HCT116 (cell line): Measurements from ENCODE around the gene CUBN. TPM values are rescaled to one million over a fixed set of nuclear protein-coding genes. Genes with fewer than 3 reads are reported as not detected.

Experiments used
- ATAC-seq: fragments of 200-7000 bp; cut with Tn5 transposase; 2 replicates; pipeline ENCODE4 v1.9.1; 2020; ENCODE audit warnings: mild to moderate bottlenecking, moderate library complexity
- BruUV-seq: library from RNA; stranded (reverse); fragments of 400-500 nt; replicated peaks from 2 replicates; lab custom pipeline; 2021; lab: Mats Ljungman, UMichigan
- CTCF ChIA-PET: fragments of 300-600 bp; sonication (Branson Sonifier 250); formaldehyde crosslinking; loops from one replicate; lab custom pipeline; 2021; ENCODE audit warnings: antibody characterized with exemption; lab: Charles Lee
- POLR2A ChIA-PET: fragments of 300-600, 350-600 bp; sonication (Branson Sonifier 250); formaldehyde crosslinking; loops from one replicate; lab custom pipeline; 2021; ENCODE audit warnings: antibody characterized with exemption; lab: Charles Lee
- RAD21 ChIA-PET, 2 experiments: fragments of 300-600 bp; sonication (Branson Sonifier 250); formaldehyde crosslinking; loops; one replicate each; lab custom pipeline; 2023; ENCODE audit warnings: low total read pairs in 2 of 2; ENCODE audit not compliant: uncharacterized antibody in 2 of 2, unreplicated experiment in 2 of 2, low non-redundant PET in 1 of 2; lab: Charles Lee
- DNase-seq: peaks from one replicate; pipeline ENCODE4 v3.0.0-alpha.2; 2010; ENCODE audit warnings: low read depth, low spot score
- H2AFZ ChIP-seq: fragments of 200-600 bp; shearing (Covaris generic), sonication (generic); 2 replicates; pipeline ENCODE4 v1.6.1; 2017; ENCODE audit warnings: low read depth, mixed run types, mixed read lengths, antibody characterized with exemption, low read length; ENCODE audit not compliant: poor library complexity, severe bottlenecking
- H3K27ac ChIP-seq: 2 replicates; pipeline ENCODE4 v1.5.1; 2012; ENCODE audit warnings: low read depth, low read length
- H3K27me3 ChIP-seq: fragments of 200-600 bp; sonication (generic); 2 replicates; pipeline ENCODE4 v1.6.1; 2016; ENCODE audit warnings: mixed run types, low read length, mixed read lengths; ENCODE audit not compliant: insufficient read depth
- H3K36me3 ChIP-seq, 2 experiments: fragments of 200-500 bp in 1 of 2; fragments of 200-600 bp in 1 of 2; sonication (Bioruptor generic) in 1 of 2; sonication (generic) in 1 of 2; 2 replicates each; pipeline versions ENCODE4 v1.5.1 to v1.6.1; 2014 to 2016; ENCODE audit warnings: low read length in 2 of 2, inconsistent platforms in 1 of 2, mixed read lengths in 1 of 2, mixed run types in 1 of 2; ENCODE audit not compliant: insufficient read depth in 2 of 2, control insufficient read depth in 1 of 2
- H3K4me1 ChIP-seq, 2 experiments: fragments of 200-600 bp in 1 of 2; sonication (generic) in 1 of 2; 2 replicates each; pipeline versions ENCODE4 v1.5.1 to v1.6.1; 2012 to 2017; ENCODE audit warnings: low read length in 2 of 2, inconsistent platforms in 1 of 2, mild to moderate bottlenecking in 1 of 2, mixed read lengths in 1 of 2, mixed run types in 1 of 2, moderate library complexity in 1 of 2; ENCODE audit not compliant: insufficient read depth in 2 of 2, control insufficient read depth in 1 of 2
- H3K4me2 ChIP-seq: fragments of 200-600 bp; sonication (generic); 2 replicates; pipeline ENCODE4 v1.6.1; 2017; ENCODE audit warnings: mixed run types, low read length, mixed read lengths
- H3K4me3 ChIP-seq, 2 experiments: fragments of 200-600 bp in 1 of 2; sonication (generic) in 1 of 2; replicated peaks in 1 of 2; 2 replicates each; pipeline ENCODE4 v1.5.1; 2011 to 2016; ENCODE audit warnings: low read length in 2 of 2, control low read depth in 1 of 2, low read depth in 1 of 2, mild to moderate bottlenecking in 1 of 2, mixed read lengths in 1 of 2, mixed run types in 1 of 2
- H3K79me2 ChIP-seq: fragments of 200-600 bp; sonication (generic); 2 replicates; pipeline ENCODE4 v1.6.1; 2017; ENCODE audit warnings: mild to moderate bottlenecking, mixed run types, low read length, moderate library complexity, mixed read lengths; ENCODE audit not compliant: insufficient read depth
- H3K9ac ChIP-seq: fragments of 200-600 bp; sonication (generic); 2 replicates; pipeline ENCODE4 v1.6.1; 2016; ENCODE audit warnings: low read length, mixed read lengths
- H3K9me2 ChIP-seq: fragments of 200-600 bp; sonication (generic), shearing (Covaris generic); 2 replicates; pipeline ENCODE4 v1.6.1; 2017; ENCODE audit warnings: mixed run types, mild to moderate bottlenecking, moderate library complexity; ENCODE audit not compliant: insufficient read depth
- H3K9me3 ChIP-seq, 2 experiments: fragments of 200-500 bp in 1 of 2; fragments of 200-600 bp in 1 of 2; sonication (Bioruptor generic) in 1 of 2; sonication (generic) in 1 of 2; 2 replicates each; pipeline ENCODE4 v1.6.1; 2014 to 2017; ENCODE audit warnings: low read length in 2 of 2, mixed read lengths in 2 of 2, inconsistent platforms in 1 of 2, low read depth in 1 of 2, mild to moderate bottlenecking in 1 of 2, mixed run types in 1 of 2, moderate library complexity in 1 of 2; ENCODE audit not compliant: control insufficient read depth in 1 of 2, insufficient read depth in 1 of 2
- H4K20me1 ChIP-seq: fragments of 200-600 bp; sonication (generic), shearing (Covaris generic); 2 replicates; pipeline ENCODE4 v1.6.1; 2017; ENCODE audit warnings: mixed run types, mild to moderate bottlenecking, moderate library complexity; ENCODE audit not compliant: insufficient read depth
- ATF3 ChIP-seq: IDR thresholded peaks from 2 replicates; pipeline ENCODE4 v1.6.1; 2012
- CBX3 ChIP-seq: IDR thresholded peaks from 2 replicates; pipeline ENCODE4 v1.6.1; 2012; ENCODE audit warnings: low read depth
- CTCF ChIP-seq, 3 experiments: fragments of 200-600 bp in 1 of 3; sonication (generic) in 1 of 3; IDR thresholded peaks in 2 of 3; conservative IDR thresholded peaks in 1 of 3; 2 replicates each; pipeline ENCODE4 v1.5.1; 2012 to 2017; ENCODE audit warnings: low read depth in 2 of 3, low read length in 2 of 3, antibody characterized with exemption in 1 of 3, borderline replicate concordance in 1 of 3, control low read depth in 1 of 3, mild to moderate bottlenecking in 1 of 3, mixed read lengths in 1 of 3, mixed run types in 1 of 3, moderate library complexity in 1 of 3; ENCODE audit not compliant: insufficient read depth in 1 of 3
- ZBTB33 ChIP-seq: IDR thresholded peaks from 2 replicates; pipeline ENCODE4 v1.6.1; 2011; ENCODE audit warnings: mild to moderate bottlenecking, low read length, moderate library complexity; ENCODE audit not compliant: insufficient replicate concordance; ENCODE audit errors: extremely low read depth
- intact Hi-C: fragments of 100-400 bp; cut with micrococcal nuclease; formaldehyde crosslinking; loops from 2 replicates; pipeline ENCODE4 v1.10.0; 2022
- total RNA-seq: library from RNA; stranded (reverse); gene quantifications from one replicate; pipeline ENCODE4 v1.2.1, GENCODE V29; 2021; ENCODE audit not compliant: unreplicated experiment

The CUBN gene
- total RNA-seq, 1 experiment from 2014 or later: 1.2 TPM

GRCh38 chr10:17004801-17005380 is 124.7 kb downstream of the CUBN start:
- Histone ChIP-seq H2AFZ (no peak overlapping the region), H3K9ac (no peak overlapping the region), H3K4me2 (no peak overlapping the region), H3K4me3 (no peak overlapping the region), H4K20me1 (no peaks in the 10 kb centered on the region), H3K9me3 (no peaks in the 10 kb centered on the region), H3K27me3 (no peaks in the 10 kb centered on the region), H3K79me2 (no peaks in the 10 kb centered on the region), H3K27ac (no peak overlapping the region), H3K36me3 (no peaks in the 10 kb centered on the region), H3K4me1 (no peaks in the 10 kb centered on the region), H3K9me2 (no peaks in the 10 kb centered on the region)
- no TSS peak for BruUV-seq
- ChIA-PET RAD21 (no interaction called here), POLR2A (no interaction called here), CTCF (no interaction called here)
- intact Hi-C loops: no loop called here
- TF ChIP-seq CTCF (IDR thresholded peaks at IDR 0.05 in 2 of 3, conservative IDR thresholded peaks at IDR 0.05 in 1 of 3; ENCODE audit: borderline replicate concordance in 1 of 3, insufficient read depth in 1 of 3, low read depth in 2 of 3, low read length in 2 of 3) (no peak), ZBTB33 (no peak), CBX3 (no peak), ATF3 (no peak)
- no peak for ATAC-seq
- no peak for DNase-seq
